ENCODE results near the gene ZNF837.

GRCh38 chr19:58379246-58379645 is 1.6 kb downstream of the ZNF837 start:
- TF ChIP-seq POLR2AphosphoS5 (IDR thresholded peaks at IDR 0.05) = no peak
- no peak for TF ChIP-seq CTCF (IDR thresholded peaks at IDR 0.05)

Measured in stomach (tissue), 4 donors.